A549 (cell line): ENCODE results near the gene KCNIP4. TPM values are rescaled to one million over a fixed set of nuclear protein-coding genes. Genes with fewer than 3 reads are reported as not detected.

ENCODE experiments used
- ATAC-seq, 2 experiments: fragments of 200-7000 bp in 1 of 2; fragments of >200 bp in 1 of 2; cut with Nextera tagmentation in 1 of 2; cut with Tn5 transposase in 1 of 2; 3 replicates each; pipeline versions ENCODE4 v1.8.0 to v1.9.1; 2018 to 2020; ENCODE audit warnings: mild to moderate bottlenecking in 1 of 2, moderate library complexity in 1 of 2
- CTCF ChIA-PET: fragments of 300-600 bp; sonication (Branson Sonifier 250); formaldehyde crosslinking; extraction: SDS; loops from one replicate; lab custom pipeline; 2021; ENCODE audit warnings: antibody characterized with exemption, inconsistent platforms; lab: Yijun Ruan, JAX
- POLR2A ChIA-PET: fragments of 350-600 bp; formaldehyde crosslinking; extraction: SDS; loops from one replicate; lab custom pipeline; 2021; ENCODE audit warnings: antibody characterized with exemption, inconsistent platforms; lab: Yijun Ruan, JAX
- DNase-seq, 2 experiments: peaks; one replicate each; pipeline versions ENCODE4 v3.0.0 to v3.0.0-alpha.2; 2011 to 2016; ENCODE audit warnings: low read depth in 1 of 2, low spot score in 1 of 2
- FAIRE-seq: peaks from 2 replicates; lab custom pipeline; 2011; peaks lifted over from hg19 to GRCh38; lab: Jason Lieb, UNC
- H3K27ac ChIP-seq, 2 experiments: fragments of >200 bp; sonication (Bioruptor Twin); formaldehyde crosslinking; 3 replicates each; pipeline ENCODE4 v1.5.1; 2016 to 2017
- H3K4me1 ChIP-seq: fragments of >200 bp; sonication (Bioruptor Twin); formaldehyde crosslinking; 3 replicates; pipeline ENCODE4 v1.6.1; 2016
- H3K4me2 ChIP-seq: fragments of >200 bp; sonication (Bioruptor Twin); formaldehyde crosslinking; 3 replicates; pipeline ENCODE4 v1.6.1; 2016
- H3K4me3 ChIP-seq: fragments of >200 bp; sonication (Bioruptor Twin); formaldehyde crosslinking; 3 replicates; pipeline ENCODE4 v1.5.1; 2016
- H3K9me3 ChIP-seq: fragments of >200 bp; sonication (Bioruptor Twin); formaldehyde crosslinking; 3 replicates; pipeline ENCODE4 v1.6.1; 2016
- BHLHE40 ChIP-seq: IDR thresholded peaks from 2 replicates; pipeline ENCODE4 v1.6.1; 2012; ENCODE audit warnings: low read depth, low read length, inconsistent platforms
- CEBPB ChIP-seq, 2 experiments: fragments of >200 bp in 1 of 2; sonication (Bioruptor Twin) in 1 of 2; formaldehyde crosslinking in 1 of 2; IDR thresholded peaks; 2 replicates each; pipeline ENCODE4 v1.6.1; 2012 to 2016
- CHD2 ChIP-seq: fragments of 150-350 bp; IDR thresholded peaks from 2 replicates; pipeline ENCODE4 v1.6.1; 2014; ENCODE audit warnings: low read length; ENCODE audit not compliant: partially characterized antibody
- EHF ChIP-seq: fragments of 250-450 bp; sonication (Bioruptor Pico); IDR thresholded peaks from 2 replicates; pipeline ENCODE4 v1.5.0; 2020; ENCODE audit warnings: mild to moderate bottlenecking
- EP300 ChIP-seq, 2 experiments: fragments of >200 bp; sonication (Bioruptor Twin); formaldehyde crosslinking; IDR thresholded peaks; 2 replicates in 1 of 2; 3 replicates in 1 of 2; pipeline ENCODE4 v1.6.1; 2016 to 2017
- FOSL2 ChIP-seq, 2 experiments: fragments of 450-650 bp in 1 of 2; fragments of >200 bp in 1 of 2; sonication (Bioruptor Twin) in 1 of 2; formaldehyde crosslinking; IDR thresholded peaks; 2 replicates each; pipeline versions ENCODE4 v1.5.0 to v1.6.1; 2016 to 2020; ENCODE audit warnings: mild to moderate bottlenecking in 1 of 2, moderate library complexity in 1 of 2
- GATA3 ChIP-seq: IDR thresholded peaks from 2 replicates; pipeline ENCODE4 v1.6.1; 2012; ENCODE audit warnings: borderline replicate concordance
- HDAC2 ChIP-seq: fragments of 200-600 bp; sonication (generic); IDR thresholded peaks from 2 replicates; pipeline ENCODE4 v1.6.1; 2016
- JUNB ChIP-seq: fragments of >200 bp; sonication (Bioruptor Twin); formaldehyde crosslinking; IDR thresholded peaks from 2 replicates; pipeline ENCODE4 v1.6.1; 2016
- MAZ ChIP-seq: fragments of 150-350 bp; IDR thresholded peaks from 2 replicates; pipeline ENCODE4 v1.6.1; 2014; ENCODE audit warnings: antibody characterized with exemption, low read depth, low read length, borderline replicate concordance
- NR3C1 ChIP-seq: fragments of >200 bp; sonication (Bioruptor Twin); formaldehyde crosslinking; IDR thresholded peaks from 3 replicates; pipeline ENCODE4 v1.6.1; 2017
- PHF8 ChIP-seq: fragments of 200-600 bp; sonication (generic); IDR thresholded peaks from 2 replicates; pipeline ENCODE4 v1.6.1; 2016; ENCODE audit warnings: low read depth, mild to moderate bottlenecking, antibody characterized with exemption, moderate library complexity, borderline replicate concordance
- SMC3 ChIP-seq: fragments of >200 bp; sonication (Bioruptor Twin); formaldehyde crosslinking; IDR thresholded peaks from 3 replicates; pipeline ENCODE4 v1.6.1; 2018; ENCODE audit warnings: inconsistent platforms
- TP53 ChIP-seq: fragments of 250-450 bp; sonication (Bioruptor Pico); IDR thresholded peaks from 2 replicates; pipeline ENCODE4 v1.5.0; 2021; ENCODE audit warnings: mild to moderate bottlenecking, moderate library complexity
- ZC3H11A ChIP-seq: fragments of 450-650 bp; IDR thresholded peaks from 2 replicates; pipeline ENCODE4 v1.6.1; 2014; ENCODE audit warnings: antibody characterized with exemption, mild to moderate bottlenecking
- ZNF302 ChIP-seq: fragments of 250-450 bp; sonication (Bioruptor Pico); IDR thresholded peaks from 2 replicates; pipeline ENCODE4 v1.9.0; 2021; ENCODE audit warnings: inconsistent platforms, mild to moderate bottlenecking, moderate library complexity
- WGBS: methylation state at CpG from one replicate; pipeline ENCODE4 v1.1.6; 2017; ENCODE audit errors: missing lambda C conversion rate; 5-methylcytosine and 5-hydroxymethylcytosine counted together
- polyA plus RNA-seq, 4 experiments: library from polyadenylated mRNA; depleted of rRNA in 3 of 4; stranded (reverse); fragments of >200 nt; fragmentation: RNase III in 1 of 4; extraction: RNeasy Plus Mini Kit Qiagen cat#74134 plus additional on column Dnase treatment in 1 of 4; gene quantifications; 2 replicates in 3 of 4; 3 replicates in 1 of 4; pipeline ENCODE4 v1.2.3, GENCODE V29; 2011 to 2017
- TF ChIP-seq, protein P1 (sequence below): fragments of >200 bp; sonication (Bioruptor Twin); formaldehyde crosslinking; IDR thresholded peaks from 2 replicates; pipeline ENCODE4 v1.6.1; 2016
- TF ChIP-seq, protein P2 (sequence below): fragments of 200-600 bp; sonication (generic); IDR thresholded peaks from 2 replicates; pipeline ENCODE4 v1.6.1; 2016; ENCODE audit warnings: antibody characterized with exemption, mild to moderate bottlenecking, moderate library complexity
- TF ChIP-seq, protein P3 (sequence below): IDR thresholded peaks from 2 replicates; pipeline ENCODE4 v1.6.1; 2012
- TF ChIP-seq, protein P4 (sequence below): IDR thresholded peaks from 2 replicates; pipeline ENCODE4 v1.6.1; 2012; ENCODE audit warnings: low read depth, borderline replicate concordance
- TF ChIP-seq, protein P5 (sequence below): fragments of 450-650 bp; IDR thresholded peaks from 2 replicates; pipeline ENCODE4 v1.6.1; 2014; ENCODE audit warnings: antibody characterized with exemption

Gene KCNIP4
- polyA plus RNA-seq, 2 of the 4 experiments (the other 2 are of a cell fraction), result not detected

DNA sequence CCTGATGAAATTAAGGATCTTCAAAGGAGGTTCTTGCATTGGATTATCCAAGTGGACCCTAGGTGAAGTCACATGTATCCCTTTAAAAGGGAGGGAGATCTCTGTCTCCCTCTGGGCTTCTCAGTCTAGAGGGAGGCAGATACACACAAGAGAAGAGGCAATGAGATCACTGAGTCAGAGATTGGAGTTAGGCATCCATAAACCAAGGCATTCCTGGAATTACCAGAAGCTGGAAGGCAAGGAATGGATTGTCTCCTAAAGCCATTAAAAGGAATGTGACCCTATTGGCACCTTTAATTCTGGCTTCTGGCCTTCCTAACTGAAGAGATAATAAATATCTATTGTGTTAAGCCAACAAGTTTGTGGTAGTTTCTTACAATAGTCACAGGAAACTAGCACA lies 865.2 kb downstream of the KCNIP4 start:
- Histone ChIP-seq H3K4me3 (no peak overlapping the region), H3K4me1 (no peaks in the 10 kb centered on the region), H3K27ac (no peak overlapping the region), H3K4me2 (no peak overlapping the region), H3K9me3 (no peaks in the 10 kb centered on the region)
- ChIA-PET POLR2A (no interaction called here), CTCF (no interaction called here)
- no peak for TF ChIP-seq CHD2
- no peak for ATAC-seq
- no peak for FAIRE-seq
- no peak for DNase-seq

DNA sequence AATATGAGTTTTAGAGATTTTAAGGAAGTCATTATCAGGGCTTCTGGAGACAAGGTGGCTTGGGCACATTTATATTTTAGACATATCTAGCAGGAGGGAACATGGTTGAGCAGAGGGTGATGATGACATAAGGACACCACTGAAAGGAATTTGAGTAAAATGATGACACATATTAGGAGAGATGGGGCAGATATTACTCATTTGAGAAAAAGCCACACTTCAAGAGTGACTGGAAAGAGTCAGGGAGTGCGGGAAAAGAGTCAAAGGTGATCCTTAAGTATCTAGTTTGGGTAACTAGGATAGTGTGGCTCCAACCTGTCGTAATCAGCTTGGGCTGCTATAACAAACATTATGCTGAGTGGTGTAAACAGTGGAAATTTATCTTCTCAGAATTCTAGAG lies 870.6 kb downstream of the KCNIP4 start:
- H3K4me1 ChIP-seq, result no peaks in the 10 kb centered on the region
- TF ChIP-seq, protein P1, sequence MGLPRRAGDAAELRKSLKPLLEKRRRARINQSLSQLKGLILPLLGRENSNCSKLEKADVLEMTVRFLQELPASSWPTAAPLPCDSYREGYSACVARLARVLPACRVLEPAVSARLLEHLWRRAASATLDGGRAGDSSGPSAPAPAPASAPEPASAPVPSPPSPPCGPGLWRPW, result no peak
- TF ChIP-seq, protein P2, sequence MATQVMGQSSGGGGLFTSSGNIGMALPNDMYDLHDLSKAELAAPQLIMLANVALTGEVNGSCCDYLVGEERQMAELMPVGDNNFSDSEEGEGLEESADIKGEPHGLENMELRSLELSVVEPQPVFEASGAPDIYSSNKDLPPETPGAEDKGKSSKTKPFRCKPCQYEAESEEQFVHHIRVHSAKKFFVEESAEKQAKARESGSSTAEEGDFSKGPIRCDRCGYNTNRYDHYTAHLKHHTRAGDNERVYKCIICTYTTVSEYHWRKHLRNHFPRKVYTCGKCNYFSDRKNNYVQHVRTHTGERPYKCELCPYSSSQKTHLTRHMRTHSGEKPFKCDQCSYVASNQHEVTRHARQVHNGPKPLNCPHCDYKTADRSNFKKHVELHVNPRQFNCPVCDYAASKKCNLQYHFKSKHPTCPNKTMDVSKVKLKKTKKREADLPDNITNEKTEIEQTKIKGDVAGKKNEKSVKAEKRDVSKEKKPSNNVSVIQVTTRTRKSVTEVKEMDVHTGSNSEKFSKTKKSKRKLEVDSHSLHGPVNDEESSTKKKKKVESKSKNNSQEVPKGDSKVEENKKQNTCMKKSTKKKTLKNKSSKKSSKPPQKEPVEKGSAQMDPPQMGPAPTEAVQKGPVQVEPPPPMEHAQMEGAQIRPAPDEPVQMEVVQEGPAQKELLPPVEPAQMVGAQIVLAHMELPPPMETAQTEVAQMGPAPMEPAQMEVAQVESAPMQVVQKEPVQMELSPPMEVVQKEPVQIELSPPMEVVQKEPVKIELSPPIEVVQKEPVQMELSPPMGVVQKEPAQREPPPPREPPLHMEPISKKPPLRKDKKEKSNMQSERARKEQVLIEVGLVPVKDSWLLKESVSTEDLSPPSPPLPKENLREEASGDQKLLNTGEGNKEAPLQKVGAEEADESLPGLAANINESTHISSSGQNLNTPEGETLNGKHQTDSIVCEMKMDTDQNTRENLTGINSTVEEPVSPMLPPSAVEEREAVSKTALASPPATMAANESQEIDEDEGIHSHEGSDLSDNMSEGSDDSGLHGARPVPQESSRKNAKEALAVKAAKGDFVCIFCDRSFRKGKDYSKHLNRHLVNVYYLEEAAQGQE, result no peak
- TF ChIP-seq HDAC2, result no peak
- TF ChIP-seq, protein P3, sequence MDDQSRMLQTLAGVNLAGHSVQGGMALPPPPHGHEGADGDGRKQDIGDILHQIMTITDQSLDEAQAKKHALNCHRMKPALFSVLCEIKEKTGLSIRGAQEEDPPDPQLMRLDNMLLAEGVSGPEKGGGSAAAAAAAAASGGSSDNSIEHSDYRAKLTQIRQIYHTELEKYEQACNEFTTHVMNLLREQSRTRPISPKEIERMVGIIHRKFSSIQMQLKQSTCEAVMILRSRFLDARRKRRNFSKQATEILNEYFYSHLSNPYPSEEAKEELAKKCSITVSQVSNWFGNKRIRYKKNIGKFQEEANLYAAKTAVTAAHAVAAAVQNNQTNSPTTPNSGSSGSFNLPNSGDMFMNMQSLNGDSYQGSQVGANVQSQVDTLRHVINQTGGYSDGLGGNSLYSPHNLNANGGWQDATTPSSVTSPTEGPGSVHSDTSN, result no peak
- TF ChIP-seq FOSL2 (IDR thresholded peaks at IDR 0.05), result no peak
- no peak for TF ChIP-seq FOSL2 (CRISPR knock-in tag; IDR thresholded peaks at IDR 0.05)
- no peak for TF ChIP-seq CEBPB (IDR thresholded peaks at IDR 0.05)
- TF ChIP-seq EP300 (IDR thresholded peaks at IDR 0.05), result no peak
- no peak for TF ChIP-seq MAZ
- no peak for TF ChIP-seq ZC3H11A
- no peak for TF ChIP-seq GATA3
- no peak for TF ChIP-seq JUNB
- TF ChIP-seq, protein P4, sequence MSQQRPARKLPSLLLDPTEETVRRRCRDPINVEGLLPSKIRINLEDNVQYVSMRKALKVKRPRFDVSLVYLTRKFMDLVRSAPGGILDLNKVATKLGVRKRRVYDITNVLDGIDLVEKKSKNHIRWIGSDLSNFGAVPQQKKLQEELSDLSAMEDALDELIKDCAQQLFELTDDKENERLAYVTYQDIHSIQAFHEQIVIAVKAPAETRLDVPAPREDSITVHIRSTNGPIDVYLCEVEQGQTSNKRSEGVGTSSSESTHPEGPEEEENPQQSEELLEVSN, result no peak
- no peak for TF ChIP-seq BHLHE40
- no peak for TF ChIP-seq EHF (CRISPR knock-in tag)
- TF ChIP-seq, protein P5, sequence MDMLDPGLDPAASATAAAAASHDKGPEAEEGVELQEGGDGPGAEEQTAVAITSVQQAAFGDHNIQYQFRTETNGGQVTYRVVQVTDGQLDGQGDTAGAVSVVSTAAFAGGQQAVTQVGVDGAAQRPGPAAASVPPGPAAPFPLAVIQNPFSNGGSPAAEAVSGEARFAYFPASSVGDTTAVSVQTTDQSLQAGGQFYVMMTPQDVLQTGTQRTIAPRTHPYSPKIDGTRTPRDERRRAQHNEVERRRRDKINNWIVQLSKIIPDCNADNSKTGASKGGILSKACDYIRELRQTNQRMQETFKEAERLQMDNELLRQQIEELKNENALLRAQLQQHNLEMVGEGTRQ, result no peak
- no peak for TF ChIP-seq ZNF302 (CRISPR knock-in tag)
- no peak for TF ChIP-seq NR3C1
- TF ChIP-seq SMC3, result no peak
- no peak for TF ChIP-seq TP53 (CRISPR knock-in tag)
- TF ChIP-seq PHF8, result no peak
- 3% methylated on average over 2 of the region's 2 CpGs for WGBS
- no peak for DNase-seq
- FAIRE-seq, result no peak
- H3K27ac ChIP-seq, result no peak overlapping the region
- ATAC-seq, result no peak
- ChIA-PET POLR2A (no interaction called here), CTCF (no interaction called here)
- no peak overlapping the region for H3K4me2 ChIP-seq
- no peak overlapping the region for H3K4me3 ChIP-seq
- H3K9me3 ChIP-seq, result no peaks in the 10 kb centered on the region
